HG02981 (cell line): ENCODE results near the gene MATR3.
"Not testable (repeated sequence)": the region's sequence is repeated elsewhere in the genome, so short reads cannot be mapped to it uniquely, and the experiment has no call there.

Experiments
- ATAC-seq: cut with Tn5 transposase; IDR thresholded peaks from one replicate; pipeline ENCODE4 v1.9.1; 2021; ENCODE audit warnings: mild to moderate bottlenecking, moderate library complexity; ENCODE audit not compliant: unreplicated experiment

MATR3 gene

GRCh38 chr5:139296862-139297326 lies 3.4 kb downstream of the MATR3 start:
- ATAC-seq: no peak

- ATAC-seq: no peak
Observed at GRCh38 chr5:139297439-139298133, 4.0 kb downstream of the MATR3 start.

GRCh38 chr5:139298242-139298641 lies 4.7 kb downstream of the MATR3 start:
- no peak for ATAC-seq

GRCh38 chr5:139299486-139299885 lies 5.9 kb downstream of the MATR3 start:
- ATAC-seq: no peak

- no peak for ATAC-seq
Observed at GRCh38 chr5:139301808-139302499, 8.4 kb downstream of the MATR3 start.

GRCh38 chr5:139304391-139305324 lies 11.1 kb downstream of the MATR3 start:
- no peak for ATAC-seq

- ATAC-seq: no peak
Observed at GRCh38 chr5:139306197-139306596, 12.7 kb downstream of the MATR3 start.

GRCh38 chr5:139306628-139307379 lies 13.3 kb downstream of the MATR3 start:
- no peak for ATAC-seq

GRCh38 chr5:139308797-139309196 lies 15.3 kb downstream of the MATR3 start:
- no peak for ATAC-seq

GRCh38 chr5:139310715-139311186 lies 17.2 kb downstream of the MATR3 start:
- ATAC-seq: not testable (repeated sequence)

- ATAC-seq: no peak
Observed at GRCh38 chr5:139312075-139312474, 18.5 kb downstream of the MATR3 start.

GRCh38 chr5:139314276-139314675 lies 20.7 kb downstream of the MATR3 start:
- no peak for ATAC-seq

GRCh38 chr5:139315056-139315615 lies 21.6 kb downstream of the MATR3 start:
- no peak for ATAC-seq

GRCh38 chr5:139335811-139336210 lies 42.3 kb downstream of the MATR3 start:
- ATAC-seq: no peak

GRCh38 chr5:139340051-139340450 lies 46.5 kb downstream of the MATR3 start:
- no peak for ATAC-seq

- ATAC-seq: no peak
Observed at GRCh38 chr5:139341187-139341688, 47.7 kb downstream of the MATR3 start.

GRCh38 chr5:139341689-139342422 lies 48.3 kb downstream of the MATR3 start, which contains the start of gene PAIP2:
TSS of gene PAIP2 (plus strand) at chr5:139341854. CDS start at chr5:139363785, 21,931 bp downstream.
- ATAC-seq: peak; percentile 94

GRCh38 chr5:139342423-139342723 lies 48.8 kb downstream of the MATR3 start:
- peak; percentile 40 for ATAC-seq

GRCh38 chr5:139343476-139343875 lies 49.9 kb downstream of the MATR3 start:
- no peak for ATAC-seq
